ENCODE data around the gene ZDHHC17. TPM values are rescaled to one million over a fixed set of nuclear protein-coding genes. Genes with fewer than 3 reads are reported as not detected.

Gene ZDHHC17
- total and polyA plus RNA-seq, 2 experiments from 2014 or later, result 14.0 to 30.4 TPM

DNA sequence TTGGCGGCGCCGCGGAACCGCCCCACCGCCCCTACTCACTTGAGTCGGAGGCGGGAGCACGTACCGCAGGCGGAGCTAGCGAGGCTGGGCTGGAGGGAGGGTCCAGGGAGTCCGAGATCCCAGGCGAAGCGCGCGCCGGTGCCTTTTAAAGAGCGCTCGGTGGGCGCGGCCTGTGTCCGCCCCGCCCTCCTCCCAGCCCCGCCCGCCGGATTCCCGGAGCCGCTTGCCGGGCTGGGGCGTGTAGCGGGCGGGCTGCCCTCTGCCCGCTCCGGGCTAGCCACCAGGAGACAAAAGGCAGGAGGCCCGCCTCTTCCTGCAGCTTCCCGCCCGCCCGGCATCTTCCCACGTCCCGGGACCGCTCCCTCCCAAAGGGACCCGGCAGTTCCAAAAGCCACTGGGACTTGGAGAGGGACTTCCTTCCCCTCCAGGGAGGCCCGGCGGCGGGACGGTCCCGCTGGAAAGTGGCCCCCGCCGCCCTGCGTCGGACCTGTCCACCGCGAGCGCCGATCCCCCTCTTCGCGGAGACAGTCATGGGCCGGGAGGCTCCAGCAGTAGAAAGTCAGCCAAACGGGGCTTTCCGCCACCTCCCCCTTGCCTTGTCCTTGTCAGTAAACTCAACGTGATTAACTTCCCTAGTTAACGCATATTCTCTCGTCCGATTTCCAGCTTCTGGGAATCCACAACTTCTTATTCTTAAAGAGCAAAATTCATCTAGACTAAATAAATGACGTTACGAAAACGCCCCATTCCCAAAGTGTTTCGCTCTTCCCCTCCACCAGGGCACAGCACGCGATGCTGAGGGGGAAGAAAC, 115.2 kb downstream of the ZDHHC17 start, which contains the start of gene CSRP2:
Gene CSRP2, minus strand, starts transcription at position 121 of the 811 bp plus-strand sequence. CDS start 12,759 bp downstream, outside the sequence.
- Histone ChIP-seq H3K4me1 (ENCODE audit: insufficient read depth) (peaks cover 11% of the 10 kb centered on the region), H3K9me3 (ENCODE audit: low read depth) (no peaks in the 10 kb centered on the region), H3K4me3 (peak within 1 kb of the TSS; percentile 85), H3K79me2 (ENCODE audit: insufficient read depth) (no peaks in the 10 kb centered on the region; the same call in 1 of the 2 replicates), H3F3A (ENCODE audit: insufficient read depth) (peaks cover 17% of the 10 kb centered on the region), H2AFZ (peak within 1 kb of the TSS; percentile 96), H3K27me3 (replicated peaks; ENCODE audit: insufficient read depth) (no peaks in the 10 kb centered on the region), H3K36me3 (ENCODE audit: low read depth) (no peaks in the 10 kb centered on the region), H3K9me2 (ENCODE audit: insufficient read depth) (no peaks in the 10 kb centered on the region), H3K4me2 (ENCODE audit: unreplicated experiment) (peak within 1 kb of the TSS; percentile 83), H3K27ac (peak within 1 kb of the TSS; percentile 90), H4K20me1 (ENCODE audit: insufficient read depth) (no peaks in the 10 kb centered on the region), H3K9ac (peak within 1 kb of the TSS; percentile 92)
- WGBS, 2 experiments (ENCODE audit: low coverage in 1 of 2, low lambda C conversion rate in 2 of 2, missing lambda C conversion rate in 2 of 2), result 1 to 2% methylated on average over 33 to 47 of the region's 71 CpGs
- peak; percentile 92 for DNase-seq
- TF ChIP-seq EZH2 (IDR thresholded peaks at IDR 0.05; ENCODE audit: insufficient read depth, poor library complexity, severe bottlenecking) (no peak), EZH2phosphoT487 (IDR thresholded peaks at IDR 0.05; ENCODE audit: insufficient read depth, low read depth) (no peak)
- in situ Hi-C loops (cut with MboI), result no loop called here

DNA sequence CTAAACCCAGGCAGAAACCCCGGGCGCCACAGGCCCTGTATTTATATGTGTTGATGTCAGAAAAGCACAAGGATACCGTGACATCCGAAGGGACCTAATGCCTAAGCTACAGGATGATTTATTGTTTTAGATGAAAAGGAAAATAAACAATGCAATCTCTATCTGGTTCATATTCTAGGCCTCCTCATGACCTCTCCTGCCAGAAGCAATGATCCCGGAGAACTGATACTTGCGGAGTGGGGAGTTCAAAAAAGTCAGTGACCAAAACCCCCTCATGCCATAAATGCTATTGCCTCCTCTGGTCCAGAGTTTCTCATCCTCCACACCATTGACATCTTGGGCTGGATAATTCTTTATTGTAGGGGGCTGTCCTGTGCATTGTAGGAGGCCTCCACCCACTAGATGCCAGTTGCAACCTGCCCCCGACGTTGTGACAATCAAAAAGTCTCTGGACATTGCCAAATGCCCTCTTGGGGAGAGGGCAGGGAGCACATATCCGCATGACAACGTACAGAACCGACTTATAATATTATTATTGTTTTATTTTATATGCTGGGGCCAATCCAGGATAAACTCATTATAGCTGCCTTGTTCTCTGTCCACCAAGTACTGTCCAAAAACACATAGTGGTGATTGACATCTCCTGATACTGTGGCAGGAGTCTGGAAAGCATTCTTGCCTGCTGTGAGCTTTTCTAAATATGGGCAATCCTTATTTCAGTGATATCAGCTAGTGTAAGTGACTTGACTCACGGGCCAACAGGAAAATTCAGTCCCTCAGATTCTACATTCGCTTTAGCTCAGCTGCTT, 116.0 kb downstream of the ZDHHC17 start:
- in situ Hi-C loops (cut with MboI), result no loop called here
- peak overlapping the region; percentile 90 for H3K27ac ChIP-seq
- TF ChIP-seq EZH2phosphoT487 (IDR thresholded peaks at IDR 0.05; ENCODE audit: insufficient read depth, low read depth) (no peak), EZH2 (IDR thresholded peaks at IDR 0.05; ENCODE audit: insufficient read depth, poor library complexity, severe bottlenecking) (no peak)

DNA sequence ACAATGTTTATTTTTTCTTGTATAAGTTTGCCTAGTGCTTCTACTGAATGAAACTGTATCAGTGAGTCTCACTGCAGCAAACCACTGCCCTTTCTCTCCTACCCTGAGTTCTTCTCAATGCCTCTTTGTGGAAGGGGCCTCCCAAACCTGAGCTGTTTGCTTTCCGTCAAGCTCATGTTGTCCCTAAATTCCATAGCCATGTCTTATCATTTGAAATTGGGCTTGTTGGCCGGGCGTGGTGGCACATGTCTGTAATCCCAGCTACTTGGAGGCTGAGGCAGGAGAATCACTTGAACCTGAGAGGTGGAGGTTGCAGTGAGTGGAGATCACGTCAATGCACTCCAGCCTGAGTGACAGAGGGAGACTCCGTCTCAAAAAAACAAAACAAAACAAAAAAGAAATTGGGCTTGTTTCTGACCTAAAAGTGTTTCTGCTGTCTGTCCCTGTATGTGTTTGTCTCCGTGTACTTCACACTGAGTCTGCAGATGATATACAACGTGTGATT, 116.7 kb downstream of the ZDHHC17 start:
- Histone ChIP-seq H3K4me3 (no peak overlapping the region), H3F3A (ENCODE audit: insufficient read depth) (peaks cover 17% of the 10 kb centered on the region), H3K9me3 (ENCODE audit: low read depth) (no peaks in the 10 kb centered on the region), H3K4me1 (ENCODE audit: insufficient read depth) (peaks cover 11% of the 10 kb centered on the region), H3K4me2 (ENCODE audit: unreplicated experiment) (no peak overlapping the region), H3K36me3 (ENCODE audit: low read depth) (no peaks in the 10 kb centered on the region), H3K27ac (no peak overlapping the region), H3K9ac (no peak overlapping the region), H2AFZ (0 out of 2 replicates have a peak overlapping the region, but pooled peaks have one; percentile 96), H3K79me2 (ENCODE audit: insufficient read depth) (no peaks in the 10 kb centered on the region; the same call in 1 of the 2 replicates), H4K20me1 (ENCODE audit: insufficient read depth) (no peaks in the 10 kb centered on the region), H3K27me3 (replicated peaks; ENCODE audit: insufficient read depth) (no peaks in the 10 kb centered on the region), H3K9me2 (ENCODE audit: insufficient read depth) (no peaks in the 10 kb centered on the region)
- WGBS, 2 experiments (ENCODE audit: low coverage in 1 of 2, low lambda C conversion rate in 2 of 2, missing lambda C conversion rate in 2 of 2), result 89 to 90% methylated on average over 7 of the region's 7 CpGs
- in situ Hi-C loops (cut with MboI), result no loop called here
- TF ChIP-seq EZH2 (IDR thresholded peaks at IDR 0.05; ENCODE audit: insufficient read depth, poor library complexity, severe bottlenecking) (no peak), EZH2phosphoT487 (IDR thresholded peaks at IDR 0.05; ENCODE audit: insufficient read depth, low read depth) (no peak)
- no peak for DNase-seq

More for the DNA sequence above, 116.0 kb downstream of the ZDHHC17 start:
- no peaks in the 10 kb centered on the region; the same call in 1 of the 2 replicates for H3K79me2 ChIP-seq (ENCODE audit: insufficient read depth)
- H3K4me1 ChIP-seq (ENCODE audit: insufficient read depth), result peaks cover 11% of the 10 kb centered on the region
- H4K20me1 ChIP-seq (ENCODE audit: insufficient read depth), result no peaks in the 10 kb centered on the region
- peak overlapping the region; percentile 92 for H3K9ac ChIP-seq
- WGBS, 2 experiments (ENCODE audit: low coverage in 1 of 2, low lambda C conversion rate in 2 of 2, missing lambda C conversion rate in 2 of 2), result 62 to 63% methylated on average over 13 of the region's 13 CpGs
- no peaks in the 10 kb centered on the region for H3K9me2 ChIP-seq (ENCODE audit: insufficient read depth)
- H3K4me2 ChIP-seq (ENCODE audit: unreplicated experiment), result peak overlapping the region; percentile 83
- peak overlapping the region; percentile 96 for H2AFZ ChIP-seq
- H3F3A ChIP-seq (ENCODE audit: insufficient read depth), result peaks cover 17% of the 10 kb centered on the region
- no peak for DNase-seq
- no peaks in the 10 kb centered on the region for H3K36me3 ChIP-seq (ENCODE audit: low read depth)
- no peaks in the 10 kb centered on the region for H3K27me3 ChIP-seq (replicated peaks; ENCODE audit: insufficient read depth)
- peak overlapping the region; percentile 85 for H3K4me3 ChIP-seq
- H3K9me3 ChIP-seq (ENCODE audit: low read depth), result no peaks in the 10 kb centered on the region

DNA sequence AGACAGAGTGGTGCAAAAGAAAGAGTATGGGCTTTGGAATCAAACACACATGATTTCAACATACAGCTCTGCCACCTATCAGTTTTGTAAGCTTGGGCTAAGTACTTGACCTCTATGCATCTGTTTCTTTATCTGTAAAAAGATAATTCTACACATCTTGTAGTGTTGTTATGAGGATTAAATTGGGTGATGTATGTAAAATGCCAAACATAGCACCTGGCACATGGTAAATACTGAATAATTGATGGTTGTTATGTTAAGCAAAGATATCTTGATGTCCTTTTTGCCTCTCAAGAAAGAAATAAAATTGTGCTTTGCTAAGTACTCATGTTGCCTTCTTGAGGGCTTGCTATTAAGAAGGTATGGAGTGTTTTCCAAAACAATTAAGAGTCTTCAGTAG, 117.2 kb downstream of the ZDHHC17 start:
- Histone ChIP-seq H3K27me3 (replicated peaks; ENCODE audit: insufficient read depth) (no peaks in the 10 kb centered on the region), H3F3A (ENCODE audit: insufficient read depth) (peaks cover 17% of the 10 kb centered on the region), H2AFZ (no peak overlapping the region), H3K4me2 (ENCODE audit: unreplicated experiment) (no peak overlapping the region), H3K27ac (no peak overlapping the region), H3K4me3 (no peak overlapping the region), H3K36me3 (ENCODE audit: low read depth) (no peaks in the 10 kb centered on the region), H3K9me2 (ENCODE audit: insufficient read depth) (no peaks in the 10 kb centered on the region), H3K9ac (no peak overlapping the region), H3K4me1 (ENCODE audit: insufficient read depth) (peaks cover 11% of the 10 kb centered on the region), H3K9me3 (ENCODE audit: low read depth) (no peaks in the 10 kb centered on the region), H4K20me1 (ENCODE audit: insufficient read depth) (no peaks in the 10 kb centered on the region), H3K79me2 (ENCODE audit: insufficient read depth) (no peaks in the 10 kb centered on the region; the same call in 1 of the 2 replicates)
- no peak for DNase-seq
- TF ChIP-seq EZH2 (IDR thresholded peaks at IDR 0.05; ENCODE audit: insufficient read depth, poor library complexity, severe bottlenecking), result no peak
- no peak for TF ChIP-seq EZH2phosphoT487 (IDR thresholded peaks at IDR 0.05; ENCODE audit: insufficient read depth, low read depth)
- in situ Hi-C loops (cut with MboI), result no loop called here
